ENCODE data around the gene NPM1.
"Not testable (repeated sequence)": the region's sequence is repeated elsewhere in the genome, so short reads cannot be mapped to it uniquely, and the experiment has no call there.

The NPM1 gene

DNA sequence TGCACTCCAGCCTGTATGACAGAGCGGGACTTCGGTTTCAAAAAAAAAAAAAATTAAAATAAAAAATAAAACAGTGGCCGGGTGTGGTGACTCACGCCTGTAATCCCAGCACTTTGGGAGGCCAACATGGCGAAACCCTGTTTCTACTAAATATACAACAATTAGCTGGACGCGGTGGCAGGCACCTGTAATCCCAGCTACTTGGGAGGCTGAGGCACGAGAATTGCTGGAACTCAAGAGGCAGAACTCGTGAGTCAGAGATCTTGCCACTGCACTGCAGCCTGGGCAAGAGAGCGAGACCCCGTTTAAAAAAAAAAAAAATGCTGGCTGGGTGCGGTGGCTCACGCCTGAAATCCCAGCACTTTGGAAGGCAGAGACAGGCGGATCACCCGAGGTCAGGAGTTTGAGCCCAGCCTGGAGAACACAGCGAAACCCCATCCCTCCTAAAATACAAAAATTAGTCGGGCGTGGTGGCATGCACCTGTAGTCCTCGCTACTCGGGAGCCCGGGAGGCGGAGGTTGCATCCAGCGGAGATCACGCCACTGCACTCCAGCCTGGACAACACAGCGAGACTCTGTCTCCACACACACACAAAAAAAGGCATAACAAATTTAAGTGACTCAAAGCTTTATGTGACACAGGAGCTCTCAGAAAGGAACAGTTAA lies 1.5 kb upstream of the NPM1 start:
- DNase-seq, result no peak

DNA sequence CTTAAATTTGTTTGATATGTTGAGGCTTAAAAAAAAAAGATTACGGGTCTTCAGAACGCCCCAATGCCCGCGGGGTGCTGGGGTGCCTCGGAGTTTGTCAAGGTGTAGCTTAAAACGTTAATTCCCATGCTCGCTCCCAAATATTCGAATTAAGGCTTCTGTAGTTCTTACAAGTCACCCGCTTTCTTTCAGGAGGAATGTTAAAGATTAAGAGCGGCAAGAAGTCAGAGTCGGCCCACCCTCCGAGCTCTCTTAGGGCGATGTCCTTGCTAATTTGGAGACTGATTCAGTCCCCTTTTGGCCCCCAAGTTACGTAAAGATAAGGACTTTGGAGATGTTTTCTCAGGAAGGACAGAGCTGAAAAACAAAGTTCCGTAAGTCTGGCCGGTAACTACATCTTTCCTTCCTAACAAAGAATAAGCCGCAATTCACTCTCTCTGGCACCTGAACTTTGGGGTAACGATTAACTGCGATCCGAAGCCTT lies 746 bp upstream of the NPM1 start:
- DNase-seq, result no peak

DNA sequence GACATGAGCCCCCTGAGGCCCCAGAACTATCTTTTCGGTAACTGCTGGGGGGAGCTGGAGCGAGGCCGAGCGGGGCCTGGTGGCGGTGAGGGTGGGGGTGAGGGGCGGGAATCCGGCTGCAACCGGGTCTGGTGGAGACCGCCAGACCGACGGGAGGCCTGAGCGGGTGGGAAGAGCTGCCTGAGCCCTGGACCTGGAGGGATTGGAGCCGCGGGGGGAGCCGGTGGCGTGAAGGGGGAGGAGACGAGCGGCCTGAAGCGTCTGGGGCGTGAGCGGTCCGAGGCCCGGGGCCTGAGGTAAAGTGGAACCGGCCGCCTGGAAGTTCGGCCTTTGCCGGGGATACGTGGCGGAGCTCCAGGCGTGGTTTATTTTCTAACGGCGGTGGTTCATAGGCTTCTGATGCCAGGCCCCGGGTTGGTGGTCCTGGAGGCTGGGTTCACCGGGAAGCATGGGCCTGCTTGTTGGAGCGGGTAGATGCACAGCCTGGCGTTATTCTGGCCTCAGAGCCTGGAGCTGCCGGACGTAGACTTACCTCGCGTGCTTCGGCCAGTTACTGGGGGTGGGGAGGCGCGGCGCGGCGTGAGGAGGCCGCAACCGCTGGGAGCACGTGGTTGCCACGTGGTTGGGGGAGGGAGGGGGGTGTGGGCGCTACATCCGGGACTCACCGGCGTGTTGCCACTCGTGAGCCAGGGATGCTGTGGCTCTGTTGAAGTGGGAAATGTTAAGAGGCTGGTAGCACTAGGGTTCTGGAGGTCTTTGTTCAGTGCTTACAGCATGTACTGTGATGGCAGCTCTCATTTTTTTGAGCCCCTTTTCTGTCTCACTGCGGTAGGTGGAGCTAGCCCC lies 544 bp downstream of the NPM1 start:
- peak; percentile 35 to 61 for DNase-seq

DNA sequence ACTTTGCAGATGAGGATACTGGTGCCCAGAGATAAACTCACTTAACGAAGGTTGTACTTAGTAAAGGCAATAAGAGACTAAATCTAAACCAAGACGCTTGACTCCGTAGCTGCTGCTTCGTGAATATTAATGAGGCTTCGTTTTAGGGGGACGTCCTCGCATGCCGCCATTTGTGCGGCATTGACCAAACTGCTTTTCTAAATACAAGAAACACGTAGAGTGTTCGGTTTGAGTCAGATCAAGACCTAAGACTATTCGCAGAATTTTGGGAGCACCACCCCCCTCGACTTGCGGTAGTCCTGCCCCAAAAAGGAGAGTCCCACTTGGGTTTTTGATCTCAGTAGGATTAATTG lies 1.1 kb downstream of the NPM1 start:
- no peak for DNase-seq

DNA sequence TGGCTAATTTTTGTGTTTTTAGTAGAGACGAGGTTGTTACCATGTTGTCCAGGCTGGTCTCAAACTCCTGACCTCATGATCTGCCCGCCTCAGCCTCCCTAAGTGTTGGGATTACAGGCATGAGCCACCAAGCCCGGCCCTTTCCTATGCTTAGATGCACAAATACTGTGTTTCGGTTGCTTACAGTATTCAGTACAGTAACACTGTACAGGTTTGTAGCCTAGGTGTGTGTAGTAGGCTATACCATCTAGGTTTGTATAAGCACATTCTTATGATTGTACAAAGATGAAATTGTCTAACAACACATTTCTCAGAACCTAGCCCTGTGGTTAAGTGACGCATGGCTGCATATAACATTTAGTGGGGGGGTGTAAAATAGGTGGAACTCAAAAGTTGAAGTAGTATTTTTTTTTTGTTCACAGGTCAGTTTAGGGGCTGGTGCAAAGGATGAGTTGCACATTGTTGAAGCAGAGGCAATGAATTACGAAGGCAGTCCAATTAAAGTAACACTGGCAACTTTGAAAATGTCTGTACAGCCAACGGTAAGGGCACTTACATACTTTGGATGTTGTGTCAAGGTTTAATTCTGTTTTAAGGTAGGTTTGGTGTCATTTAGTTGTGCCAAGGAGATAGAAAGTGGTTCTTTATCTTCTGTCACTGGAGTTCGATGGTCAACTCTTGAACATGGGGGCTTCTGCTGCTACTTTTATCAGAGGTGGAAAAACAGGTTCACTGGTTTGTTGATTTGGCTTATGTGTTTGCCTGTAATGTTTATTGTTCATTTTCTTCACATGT lies 3.4 kb downstream of the NPM1 start:
- DNase-seq, result no peak

DNA sequence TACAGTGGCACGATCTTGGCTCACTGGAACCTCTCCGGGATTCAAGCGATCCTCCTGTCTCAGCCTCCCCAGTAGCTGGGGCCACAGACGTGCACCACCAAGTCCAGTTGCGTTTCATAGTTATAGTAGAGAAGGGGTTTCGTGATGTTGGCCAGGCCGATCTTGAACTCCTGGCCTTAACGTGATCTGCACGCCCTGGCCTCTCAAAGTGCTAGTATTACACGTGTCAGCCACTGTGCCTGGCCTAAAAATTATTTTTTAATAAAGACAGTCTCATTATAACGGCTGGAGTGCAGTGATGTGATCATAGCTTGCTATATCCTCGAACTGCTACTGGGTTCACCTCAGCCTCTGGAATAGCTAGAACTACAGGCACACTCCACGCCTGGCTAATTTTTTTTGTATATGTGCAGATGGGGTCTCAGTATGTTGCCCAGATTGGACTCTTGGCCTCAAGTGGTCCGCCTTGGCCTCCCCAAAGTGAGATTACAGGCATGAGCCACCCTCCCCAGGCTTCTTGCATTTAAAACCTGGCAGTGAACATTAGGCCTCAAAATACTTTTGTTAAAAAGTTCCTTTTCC lies 4.4 kb downstream of the NPM1 start:
- no peak for DNase-seq

DNA sequence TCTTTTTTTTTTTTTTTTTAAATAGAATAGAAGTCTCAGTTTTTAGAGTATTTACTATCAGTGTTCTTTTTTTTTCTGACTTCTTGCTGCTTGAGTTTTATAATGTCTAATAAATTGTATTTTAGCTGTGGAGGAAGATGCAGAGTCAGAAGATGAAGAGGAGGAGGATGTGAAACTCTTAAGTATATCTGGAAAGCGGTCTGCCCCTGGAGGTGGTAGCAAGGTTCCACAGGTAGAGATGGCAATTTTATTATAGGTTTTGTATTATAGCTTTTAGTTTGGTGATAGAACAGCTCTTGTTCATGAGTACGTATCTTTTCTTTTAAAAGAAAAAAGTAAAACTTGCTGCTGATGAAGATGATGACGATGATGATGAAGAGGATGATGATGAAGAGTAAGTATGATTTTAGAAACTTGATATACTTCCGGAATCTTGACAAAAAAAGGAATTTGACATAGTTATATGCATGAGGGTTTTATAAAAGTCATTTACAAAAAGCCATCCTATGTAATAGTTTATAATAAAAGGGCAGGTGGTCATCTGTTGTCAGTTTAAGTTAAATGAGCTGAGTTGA lies 5.0 kb downstream of the NPM1 start:
- DNase-seq, result no peak

DNA sequence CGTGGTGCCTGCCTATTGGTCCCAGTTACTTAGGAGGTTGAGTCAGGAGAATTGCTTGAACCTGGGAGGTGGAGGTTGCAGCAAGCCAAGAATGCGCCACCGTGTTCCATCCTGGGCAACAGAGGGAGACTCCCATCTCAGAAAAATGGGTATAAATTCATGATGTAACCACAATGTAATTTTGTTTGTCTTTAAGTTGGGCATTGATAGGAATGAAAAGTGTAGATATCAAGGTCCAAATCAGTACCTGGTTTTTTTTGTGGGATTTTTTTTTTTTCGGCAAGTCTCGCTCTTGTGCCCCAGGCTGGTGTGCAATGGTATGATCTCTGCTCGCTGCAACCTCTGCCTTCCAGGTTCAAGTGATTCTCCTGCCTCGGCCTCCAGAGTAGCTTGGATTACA lies 7.4 kb downstream of the NPM1 start:
- DNase-seq, result no peak

DNA sequence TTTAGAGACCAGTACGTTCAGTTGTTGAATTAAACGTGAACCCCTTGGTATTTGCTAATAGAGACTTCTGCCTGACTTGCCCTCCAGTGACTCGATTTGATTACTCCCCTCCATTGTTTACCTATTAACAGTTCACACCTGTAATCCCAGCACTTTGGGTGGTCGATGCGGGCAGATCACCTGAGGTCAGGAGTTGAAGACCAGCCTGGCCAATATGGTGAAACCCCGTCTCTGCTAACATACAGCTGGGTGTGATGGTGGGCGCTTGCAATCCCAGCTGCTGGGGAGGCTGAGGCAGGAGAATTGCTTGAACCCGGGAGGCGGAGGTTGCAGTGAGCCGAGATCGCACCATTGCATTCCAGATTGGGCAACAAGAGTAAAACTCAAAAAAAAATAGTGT lies 8.9 kb downstream of the NPM1 start:
- DNase-seq, result not testable (repeated sequence)

DNA sequence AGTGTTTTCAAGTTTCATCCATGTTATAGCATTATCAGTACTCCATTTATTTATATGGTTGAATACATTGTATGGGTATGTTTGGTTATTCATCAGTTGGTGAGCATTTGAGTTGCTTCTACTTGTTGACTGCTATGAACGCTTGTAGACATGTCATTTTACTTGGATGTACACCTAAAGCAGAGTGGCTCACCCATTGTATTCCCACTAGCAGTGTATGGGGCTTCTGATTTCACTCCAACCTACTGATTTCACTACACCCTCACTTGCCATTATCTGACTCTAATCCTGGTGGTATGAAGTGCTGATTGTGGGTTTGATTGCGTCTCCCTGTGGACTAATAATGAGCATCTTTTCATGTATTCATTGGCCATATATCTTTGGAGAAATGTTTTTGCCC lies 9.5 kb downstream of the NPM1 start:
- DNase-seq, result no peak

DNA sequence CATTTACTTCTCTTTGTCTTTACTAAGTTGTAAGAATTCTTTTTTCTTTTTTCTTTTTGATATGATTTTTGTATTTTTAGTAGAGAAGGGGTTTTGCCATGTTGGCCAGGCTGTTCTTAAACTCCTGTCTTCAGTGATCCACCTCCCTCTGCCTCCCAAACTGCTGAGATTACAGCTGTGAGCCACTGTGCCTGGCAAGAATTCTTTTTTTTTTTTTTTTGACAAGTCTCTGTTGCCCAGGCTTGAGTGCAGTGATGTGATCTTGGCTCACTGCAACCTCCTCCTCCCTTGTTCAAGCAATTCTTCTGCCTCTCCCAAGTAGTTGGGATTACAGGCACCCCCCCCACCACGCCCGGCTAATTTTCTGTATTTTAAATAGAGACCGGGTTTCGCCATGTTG lies 9.9 kb downstream of the NPM1 start:
- DNase-seq, result no peak

DNA sequence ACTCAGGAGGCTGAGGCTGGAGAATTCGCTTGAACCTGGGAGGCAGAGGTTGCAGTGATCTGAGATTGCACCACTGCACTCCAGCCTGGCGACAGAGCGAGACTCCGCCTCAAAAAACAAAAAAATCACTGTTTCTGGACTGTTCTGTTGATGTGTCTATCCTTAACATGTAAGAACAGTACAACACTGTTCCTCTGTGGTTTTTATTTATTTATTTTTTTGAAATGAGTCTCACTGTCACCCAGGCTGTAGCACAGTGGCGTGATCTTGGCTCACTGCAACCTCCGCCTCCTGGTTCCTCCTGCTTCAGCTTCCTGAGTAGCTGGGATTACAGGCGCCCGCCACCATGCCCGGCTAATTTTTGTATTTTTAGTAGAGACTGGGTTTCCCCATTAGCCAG lies 11.0 kb downstream of the NPM1 start:
- DNase-seq, result not testable (repeated sequence)

DNA sequence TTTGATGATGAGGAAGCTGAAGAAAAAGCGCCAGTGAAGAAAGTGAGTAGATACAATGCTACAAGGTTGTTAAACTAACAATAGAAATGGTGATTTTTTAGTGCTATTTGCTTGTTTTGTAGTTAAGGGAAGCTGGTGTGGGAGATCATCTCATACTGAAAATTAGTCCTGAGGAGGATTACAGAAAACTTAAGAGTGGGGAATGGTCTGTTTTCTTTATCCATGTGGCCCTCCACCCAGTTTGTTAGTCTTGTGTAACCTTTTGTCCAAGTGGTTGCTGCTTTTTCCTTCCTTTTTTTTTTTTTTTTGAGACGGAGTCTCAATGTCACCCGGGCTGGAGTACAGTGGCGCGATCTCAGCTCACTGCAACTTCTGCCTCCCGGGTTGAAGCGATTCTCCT lies 12.5 kb downstream of the NPM1 start:
- no peak for DNase-seq

DNA sequence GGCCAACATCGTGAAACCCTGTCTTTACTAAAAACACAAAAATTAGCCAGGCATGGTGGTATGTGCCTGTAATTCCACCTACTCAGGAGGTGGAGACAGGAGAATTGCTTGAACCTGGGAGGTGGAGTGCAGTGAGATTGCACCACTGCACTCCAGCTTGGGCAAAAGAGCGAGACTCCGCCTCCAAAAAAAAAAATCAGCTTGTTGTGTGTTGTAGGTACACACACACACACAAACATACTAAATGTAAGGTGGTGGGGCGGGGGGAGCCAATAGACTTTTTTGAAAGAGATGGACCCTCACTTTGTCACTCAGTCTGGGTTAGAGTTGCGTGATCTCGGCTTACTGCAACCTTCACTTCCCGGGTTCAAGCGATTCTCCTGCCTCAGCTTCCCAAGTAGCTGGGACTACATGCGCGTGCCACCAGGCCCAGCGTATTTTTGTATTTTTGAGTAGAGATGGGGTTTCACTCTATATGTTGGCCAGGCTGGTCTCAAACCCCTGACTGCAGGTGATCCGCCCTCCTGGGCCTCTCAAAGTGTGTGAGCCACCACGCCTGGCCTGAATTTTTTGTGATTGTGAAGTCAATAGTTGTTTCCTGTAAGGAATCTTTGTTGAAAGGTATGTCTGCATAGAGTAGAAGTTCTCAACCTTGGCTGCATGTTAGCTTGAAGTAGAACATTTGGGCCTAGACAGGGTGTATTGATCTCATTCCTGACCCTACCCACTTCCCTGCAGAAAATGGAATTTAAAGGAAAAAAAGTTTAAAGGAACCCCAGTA lies 13.7 kb downstream of the NPM1 start:
- DNase-seq, result no peak

DNA sequence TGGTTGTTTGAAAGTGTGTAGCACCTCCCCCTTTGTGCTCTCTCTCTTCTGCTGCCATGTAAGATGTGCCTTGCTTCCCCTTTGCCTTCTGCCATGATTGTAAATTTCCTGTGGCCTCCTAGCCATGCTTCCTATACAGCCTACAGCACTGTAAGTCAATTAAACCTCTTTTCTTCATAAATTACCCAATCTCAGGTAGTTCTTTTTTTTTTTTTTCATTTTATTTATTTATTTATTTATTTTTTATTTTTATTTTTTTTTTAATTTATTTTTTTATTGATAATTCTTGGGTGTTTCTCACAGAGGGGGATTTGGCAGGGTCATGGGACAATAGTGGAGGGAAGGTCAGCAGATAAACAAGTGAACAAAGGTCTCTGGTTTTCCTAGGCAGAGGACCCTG lies 15.1 kb downstream of the NPM1 start:
- DNase-seq, result not testable (repeated sequence)

DNA sequence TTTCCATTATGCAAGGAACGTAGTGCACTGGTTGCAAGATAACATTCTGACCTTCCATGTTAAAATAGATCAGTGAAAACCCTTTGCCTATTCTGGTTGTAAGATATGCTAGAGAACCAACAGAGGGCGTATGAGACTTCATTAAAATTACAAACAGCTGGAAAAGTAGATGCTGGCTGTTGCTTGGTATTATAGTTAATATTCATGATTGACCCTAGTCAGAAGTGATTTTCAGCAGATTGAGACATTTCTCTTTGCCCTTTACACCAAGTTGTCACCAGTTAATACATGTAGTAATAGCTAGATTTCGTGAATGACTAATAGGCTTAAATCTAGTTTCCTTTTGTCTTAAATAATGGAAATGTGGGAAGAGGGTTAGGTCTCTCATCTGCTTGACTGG lies 18.0 kb downstream of the NPM1 start:
- DNase-seq, result peak in 1 of 2 experiments; percentile 7

DNA sequence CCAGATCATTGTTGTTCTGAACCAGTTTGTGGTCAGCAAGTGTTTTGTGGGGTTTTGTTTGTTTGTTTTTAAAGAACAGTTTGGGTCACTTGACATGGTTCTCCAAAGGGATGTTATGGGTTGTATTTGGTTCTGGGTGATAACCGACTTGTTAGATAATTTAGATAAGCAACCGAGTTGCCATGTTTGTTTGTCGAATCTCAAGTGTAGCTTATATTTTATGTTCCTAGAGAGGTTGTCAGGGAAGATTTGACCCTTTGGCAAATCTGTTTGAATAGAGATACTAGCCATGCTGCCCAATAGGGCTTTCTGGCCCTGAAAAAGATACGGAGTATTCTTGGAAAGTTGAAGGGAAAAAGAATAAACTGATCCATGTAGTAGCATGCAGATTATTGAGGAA lies 19.6 kb downstream of the NPM1 start:
- no peak for DNase-seq

DNA sequence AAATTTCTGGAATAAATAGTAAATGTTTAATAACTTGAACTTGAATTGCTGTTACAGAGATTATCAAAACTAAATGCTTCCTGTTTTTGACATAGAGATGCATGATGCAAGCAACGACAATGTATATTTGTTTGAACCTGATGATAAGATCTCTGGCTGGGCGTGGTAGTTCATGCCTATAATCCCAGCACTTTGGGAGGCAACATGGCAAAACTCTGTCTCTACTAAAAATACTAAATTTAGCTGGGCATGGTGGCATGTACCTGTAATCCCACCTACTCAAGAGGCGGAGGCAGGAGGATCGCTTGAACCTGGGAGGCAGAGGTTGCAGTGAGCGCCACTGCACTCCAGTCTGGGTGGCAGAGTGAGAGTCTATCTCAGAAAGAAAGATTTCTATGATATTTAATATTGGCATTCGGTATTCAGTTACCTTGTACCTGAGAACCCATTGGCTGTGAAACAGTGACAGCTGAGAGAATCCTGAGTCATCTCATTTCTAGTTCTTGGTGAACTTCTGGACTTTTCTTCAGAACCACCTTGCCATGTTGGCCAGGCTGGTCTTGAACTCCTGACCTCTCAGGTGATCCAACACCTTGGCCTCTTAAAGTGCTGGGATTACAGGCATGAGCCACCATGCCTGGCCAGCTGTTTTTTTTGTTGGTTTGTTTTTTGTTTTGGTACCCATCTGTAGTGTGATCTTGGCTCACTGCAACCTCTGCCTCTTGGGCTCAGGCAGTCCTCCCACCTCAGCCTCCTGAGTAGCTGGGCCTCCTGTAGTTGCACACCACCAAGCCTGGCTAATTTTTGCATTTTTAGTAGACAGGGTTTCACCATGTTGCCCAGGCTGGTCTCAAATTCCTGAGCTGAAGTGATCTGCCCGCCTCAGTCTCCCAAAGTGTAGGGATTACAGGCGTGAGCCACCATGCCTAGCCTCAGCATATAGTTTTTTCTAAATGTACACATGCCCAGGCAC lies 21.8 kb downstream of the NPM1 start:
- no peak for DNase-seq

DNA sequence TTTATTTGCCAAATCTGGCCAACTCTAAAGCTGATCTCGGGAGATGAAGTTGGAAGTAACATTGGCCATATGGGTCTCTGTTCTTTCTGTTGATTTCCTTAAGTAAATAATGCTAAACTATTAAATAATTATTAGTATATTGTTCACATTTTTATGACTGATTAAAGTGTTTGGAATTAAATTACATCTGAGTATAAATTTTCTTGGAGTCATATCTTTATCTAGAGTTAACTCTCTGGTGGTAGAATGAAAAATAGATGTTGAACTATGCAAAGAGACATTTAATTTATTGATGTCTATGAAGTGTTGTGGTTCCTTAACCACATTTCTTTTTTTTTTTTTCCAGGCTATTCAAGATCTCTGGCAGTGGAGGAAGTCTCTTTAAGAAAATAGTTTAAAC lies 22.5 kb downstream of the NPM1 start:
- no peak for DNase-seq

DNA sequence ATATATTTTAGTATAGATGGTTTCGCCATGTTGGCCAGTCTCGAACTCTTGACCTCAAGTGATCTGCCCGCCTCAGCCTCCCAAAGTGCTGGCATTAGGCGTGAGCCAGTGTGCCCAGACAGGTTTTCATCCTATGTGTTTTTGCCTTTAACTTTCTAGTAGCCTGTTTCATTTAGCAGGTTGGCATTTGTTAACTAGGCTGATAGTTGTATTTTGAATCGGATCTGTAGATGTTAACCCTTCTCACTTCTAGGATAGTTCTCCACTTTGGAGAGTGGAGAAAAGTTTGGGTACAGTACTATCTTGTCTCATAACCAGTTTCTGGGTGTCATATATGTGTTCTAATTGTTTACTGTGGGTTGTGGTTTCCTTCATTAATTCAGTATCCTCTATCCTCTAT lies 24.5 kb downstream of the NPM1 start:
- no peak for DNase-seq

Measured in SHP77 (cell line).